ENCODE measurements around the gene IRAK4.

Gene IRAK4

GRCh38 chr12:43776498-43776897 is 17.7 kb downstream of the IRAK4 start:
- DNase-seq: peak; percentile 57

DNA sequence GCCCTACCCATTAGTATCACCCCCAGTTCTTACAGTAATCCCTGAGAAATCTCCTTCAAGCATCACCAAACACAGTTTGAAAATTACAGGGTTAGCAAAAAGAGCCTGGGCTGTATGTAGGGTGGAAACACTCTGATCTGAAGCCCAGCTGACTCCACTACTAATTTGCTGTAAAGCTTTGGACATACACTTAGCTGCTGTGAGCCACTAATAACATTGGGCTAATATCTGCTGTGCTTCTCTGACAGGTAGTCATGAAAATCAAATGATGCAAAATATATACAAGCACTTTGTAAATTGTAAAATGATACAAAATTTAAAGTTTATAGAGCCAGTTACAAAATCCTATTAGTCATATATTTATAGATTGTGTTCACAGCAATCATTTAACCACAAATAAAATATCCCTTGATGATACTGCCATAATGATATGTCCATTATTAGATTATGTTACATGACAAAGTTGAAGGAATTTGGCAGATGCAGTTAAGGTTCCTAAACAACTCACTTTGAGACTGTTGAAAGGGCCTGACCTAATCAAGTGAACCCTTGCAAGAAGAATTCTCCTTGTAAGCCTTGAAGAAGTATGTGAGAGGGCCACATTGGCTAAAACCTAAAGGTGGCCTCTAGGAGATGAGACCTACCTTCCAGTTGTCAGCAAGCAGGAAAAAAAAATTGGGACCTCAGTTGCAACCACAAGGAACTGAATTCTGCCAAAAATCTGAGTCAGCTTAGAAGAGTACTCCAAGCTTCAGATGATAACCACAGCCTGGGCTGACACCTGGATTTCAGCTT is 28.3 kb downstream of the IRAK4 start:
- DNase-seq: no peak

GRCh38 chr12:43789941-43790340 is 31.2 kb downstream of the IRAK4 start:
- DNase-seq: no peak

GRCh38 chr12:43795716-43796280 is 37.0 kb downstream of the IRAK4 start:
- DNase-seq: no peak

GRCh38 chr12:43797561-43798217 is 38.9 kb downstream of the IRAK4 start:
- no peak for DNase-seq

DNA sequence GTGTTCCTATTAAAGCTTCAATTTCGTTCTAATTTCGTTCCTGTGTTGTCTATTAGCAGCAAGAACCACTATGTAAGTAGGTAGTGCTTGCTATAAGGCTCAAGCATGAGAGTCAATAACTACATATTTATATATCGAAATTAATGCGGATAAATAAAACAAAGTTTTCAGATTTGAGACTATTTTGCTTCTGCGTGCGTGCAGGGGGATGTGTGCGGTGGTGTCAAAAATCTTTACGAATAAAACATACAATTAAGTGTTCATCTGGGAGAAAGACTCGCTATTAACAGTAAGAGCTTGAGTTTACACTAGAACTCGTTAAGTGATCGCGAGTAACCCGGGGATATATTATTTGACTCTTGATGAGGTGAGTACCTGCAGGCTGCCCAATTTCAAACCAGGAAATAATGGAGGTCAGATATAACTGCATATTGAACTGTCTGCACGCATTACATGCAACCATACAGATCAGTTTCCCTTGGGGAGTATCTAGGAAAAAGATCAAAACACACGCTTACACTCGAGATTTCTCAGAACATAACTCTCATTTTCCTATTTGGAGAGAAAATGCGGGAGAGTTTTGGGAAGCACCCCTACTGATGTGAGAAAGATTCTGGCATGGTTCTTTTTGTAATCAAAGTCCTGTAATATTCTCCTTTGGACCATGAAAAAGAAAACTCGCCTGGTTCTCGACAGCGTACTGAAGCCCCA is 46.6 kb downstream of the IRAK4 start:
- DNase-seq: peak; percentile 34

DNA sequence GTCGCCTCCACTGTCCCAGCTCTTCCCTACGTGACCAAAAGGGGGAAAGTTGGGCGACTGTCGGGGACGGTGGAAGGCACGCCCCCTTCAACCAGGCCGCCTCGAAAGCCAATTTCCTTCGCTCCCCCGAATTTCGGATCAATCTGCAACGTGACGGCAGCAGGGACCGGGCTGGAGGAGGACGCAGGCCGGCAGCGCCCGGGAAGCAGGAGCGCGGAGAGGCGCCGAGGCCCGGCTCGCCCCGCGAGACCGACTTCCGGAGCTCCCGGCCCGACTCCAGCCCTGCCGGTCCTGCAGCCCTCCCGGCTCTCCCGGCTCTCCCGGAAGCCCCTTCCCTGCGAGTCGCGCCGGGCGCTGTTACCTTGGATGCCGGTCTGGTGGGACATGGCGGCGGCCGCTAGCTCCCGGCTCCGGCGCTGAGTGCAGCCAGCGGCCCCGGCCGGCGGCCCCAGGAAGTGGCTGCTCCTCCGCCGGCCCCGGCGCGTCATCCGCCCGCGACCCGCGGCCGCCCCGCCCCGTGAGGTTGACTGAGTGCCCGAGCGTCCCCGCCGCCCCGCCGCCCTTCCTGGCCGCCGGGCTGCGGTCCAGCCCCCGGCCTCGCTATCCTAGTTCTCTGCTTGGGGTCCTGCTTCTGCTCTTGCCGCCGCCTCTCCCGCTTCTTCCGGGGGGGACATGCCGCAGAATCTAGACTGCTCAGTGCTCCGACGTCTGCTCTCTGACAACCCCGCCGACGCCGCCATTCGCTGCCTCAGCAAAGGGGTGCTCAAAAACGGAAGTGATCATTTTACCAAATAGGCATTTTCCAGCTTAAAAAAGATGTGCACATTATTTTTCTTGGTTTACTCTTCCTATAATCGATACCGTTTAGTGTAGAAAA is 47.3 kb downstream of the IRAK4 start, which contains the start of gene TWF1:
Gene TWF1, minus strand, starts transcription at position 458 of the 877 bp plus-strand sequence. Its CDS starts 72 bp downstream, at position 386.
- DNase-seq: peak; percentile 82

DNA sequence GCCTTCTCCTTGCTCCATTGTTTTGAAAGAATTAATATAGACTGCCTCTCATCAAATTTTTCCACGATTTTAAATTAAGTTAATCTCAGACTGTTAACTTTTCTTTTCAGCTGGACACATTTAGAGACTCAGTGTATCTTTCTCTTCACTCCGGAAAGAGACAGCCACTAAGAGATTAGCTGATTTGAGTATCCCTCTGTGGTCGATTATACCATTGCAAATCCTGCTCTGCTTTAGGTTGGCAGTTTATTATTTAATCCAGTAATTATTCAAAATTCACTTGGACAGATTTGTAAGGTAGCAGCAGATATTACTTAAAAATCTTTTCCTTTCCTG is 48.0 kb downstream of the IRAK4 start:
- no peak for DNase-seq

DNA sequence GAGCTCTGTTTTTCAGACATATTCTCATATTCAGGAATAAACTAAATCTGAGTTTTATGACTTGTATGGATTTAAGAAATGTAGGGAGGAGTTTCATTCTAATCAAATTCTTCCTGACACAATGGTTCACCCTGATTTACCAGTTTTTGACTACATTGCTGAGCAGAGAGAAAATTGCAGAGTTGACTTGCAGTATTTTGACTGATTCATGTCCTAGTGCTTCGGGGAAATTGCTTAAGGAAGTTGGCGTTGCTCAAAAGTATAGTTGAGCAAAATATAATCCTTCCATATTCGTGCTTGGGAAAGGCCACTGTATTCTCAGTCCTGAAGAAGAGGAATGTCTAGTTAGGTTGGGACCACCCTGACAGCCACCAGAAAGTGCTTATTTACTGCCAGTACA is 48.6 kb downstream of the IRAK4 start:
- no peak for DNase-seq

- no peak for DNase-seq
Measured at GRCh38 chr12:43812057-43812456, 53.3 kb downstream of the IRAK4 start.

DNA sequence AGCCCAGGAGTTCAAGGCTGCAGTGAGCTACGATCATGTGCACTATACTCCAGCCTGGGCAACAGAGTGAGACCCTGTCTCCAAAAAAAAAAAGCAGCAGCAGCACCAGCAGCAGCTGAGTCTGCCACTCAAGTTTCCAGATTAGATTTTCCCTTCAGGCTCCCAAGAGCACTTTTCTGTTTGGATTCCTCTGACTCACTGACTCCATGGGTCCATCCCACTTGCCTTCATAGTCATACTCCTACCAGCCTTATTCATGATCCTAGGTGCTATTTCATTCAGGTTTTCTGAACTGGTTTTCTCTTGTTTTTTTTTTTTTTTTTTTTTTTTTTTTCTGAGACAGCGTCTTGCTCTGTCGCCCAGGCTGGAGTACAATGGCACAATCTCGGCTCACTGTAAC is 54.2 kb downstream of the IRAK4 start:
- DNase-seq: no peak

DNA sequence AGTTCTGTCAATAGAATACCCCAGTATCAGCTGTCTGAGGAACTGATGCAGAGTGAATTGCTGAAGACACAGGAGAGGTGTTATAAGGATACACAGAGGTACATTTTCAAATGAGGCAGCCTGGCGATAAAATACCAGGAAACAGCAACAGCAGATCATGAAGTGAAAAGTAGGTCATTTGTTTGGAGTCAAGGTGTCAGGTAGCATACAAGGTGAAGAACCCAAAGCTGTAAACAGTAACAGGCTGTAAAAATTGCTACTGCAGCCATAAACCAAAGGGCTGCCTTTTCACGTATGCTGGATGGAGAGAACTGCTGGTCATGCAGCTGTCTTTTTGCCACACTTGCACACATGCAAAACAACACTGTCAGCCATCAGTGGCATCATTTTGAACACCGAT is 56.7 kb downstream of the IRAK4 start:
- no peak for DNase-seq

DNA sequence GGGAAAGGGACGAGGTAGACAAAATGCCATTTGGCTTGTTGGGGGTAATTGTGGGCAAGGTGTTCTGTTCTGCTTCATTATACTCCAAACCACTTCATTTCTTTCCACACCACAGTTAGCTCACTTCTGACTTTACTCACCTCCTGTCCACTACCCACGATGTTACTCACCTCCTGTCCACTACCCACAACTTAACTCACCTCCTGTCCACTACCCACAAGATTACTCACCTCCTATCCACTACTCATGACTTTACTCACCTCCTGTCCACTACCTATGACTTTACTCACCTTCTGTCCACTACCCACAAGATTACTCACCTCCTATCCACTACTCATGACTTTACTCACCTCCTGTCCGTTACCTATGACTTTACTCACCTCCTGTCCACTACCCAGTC is 57.4 kb downstream of the IRAK4 start:
- no peak for DNase-seq

DNA sequence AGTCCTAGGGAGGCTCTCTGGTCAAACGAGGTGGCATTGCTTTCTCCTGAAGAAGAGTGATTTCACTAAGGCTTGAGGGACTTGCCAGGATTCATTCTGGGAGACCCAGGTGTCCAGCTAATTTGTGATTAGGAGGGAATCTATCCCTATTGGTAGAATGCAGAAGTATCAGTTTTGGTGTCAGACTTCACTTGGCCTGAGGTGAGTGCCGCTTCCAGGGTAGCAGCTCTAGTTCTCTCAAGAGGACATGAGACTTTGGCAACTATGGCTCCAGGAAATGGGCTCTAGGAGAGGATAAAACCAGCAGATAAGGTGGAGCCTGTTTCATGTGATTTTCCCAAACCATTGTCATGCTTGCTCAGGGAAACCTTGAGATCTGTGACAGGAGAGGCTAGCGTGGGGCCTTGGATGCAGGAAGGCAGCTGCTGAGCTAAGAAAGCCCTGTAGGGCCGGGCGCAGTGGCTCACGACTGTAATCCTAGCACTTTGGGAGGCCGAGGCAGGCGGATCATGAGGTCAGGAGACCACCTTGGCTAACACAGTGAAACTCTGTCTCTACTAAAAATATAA is 65.5 kb downstream of the IRAK4 start:
- no peak for DNase-seq

DNA sequence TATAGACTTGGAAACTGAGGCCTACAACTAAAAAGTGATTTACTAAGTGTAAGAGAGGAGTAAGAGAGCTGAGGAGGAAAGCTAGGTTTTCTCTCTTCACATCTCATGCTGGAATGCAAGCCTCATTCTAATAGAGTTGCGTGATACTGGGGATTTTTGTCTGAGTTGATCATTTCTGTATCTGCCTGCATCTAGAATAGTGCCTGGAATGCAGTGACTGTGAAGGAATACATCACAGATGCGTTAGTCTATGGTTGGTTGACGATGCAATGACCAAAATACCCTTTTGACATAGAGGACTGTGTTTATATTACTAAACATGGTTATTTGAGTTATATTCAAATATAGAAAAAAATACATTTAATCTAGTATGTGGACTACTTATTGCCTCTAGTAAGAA is 67.9 kb downstream of the IRAK4 start:
- DNase-seq: no peak

GRCh38 chr12:43827093-43827492 is 68.3 kb downstream of the IRAK4 start:
- no peak for DNase-seq

DNA sequence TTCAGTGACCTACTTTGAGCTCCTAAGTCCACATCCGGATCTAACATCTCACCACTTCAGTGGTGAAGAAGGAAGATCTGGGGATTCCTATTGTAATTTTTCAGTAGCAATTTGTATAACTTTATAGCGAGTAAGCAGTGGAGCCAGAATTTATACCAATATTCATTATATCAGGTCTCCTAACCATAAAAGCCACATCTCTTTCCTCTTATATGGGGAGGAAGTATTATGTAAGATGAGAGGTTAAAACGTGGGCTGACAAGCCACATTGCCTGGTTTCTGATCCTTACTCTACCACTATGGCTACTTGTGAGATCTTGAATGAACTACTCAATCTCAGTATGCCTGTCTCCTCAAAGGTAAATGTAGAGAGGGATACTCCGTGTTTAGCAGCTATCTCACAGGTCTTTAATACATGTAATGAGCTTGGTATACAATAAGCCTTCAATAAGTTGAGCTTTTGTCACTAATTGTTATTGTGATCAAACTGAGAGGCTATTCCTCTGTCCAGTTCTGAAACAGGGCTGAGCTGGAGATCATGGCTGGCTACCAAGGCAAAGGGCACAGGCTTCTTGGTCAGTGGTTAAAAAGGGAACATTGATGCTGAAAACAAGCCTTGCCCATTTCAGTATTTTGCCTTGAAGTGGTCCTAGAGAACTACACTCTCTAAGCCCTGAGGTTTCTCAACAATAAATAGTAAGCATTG is 73.9 kb downstream of the IRAK4 start:
- DNase-seq: peak; percentile 41

- no peak for DNase-seq
Measured at GRCh38 chr12:43835264-43835655, 76.5 kb downstream of the IRAK4 start.

DNA sequence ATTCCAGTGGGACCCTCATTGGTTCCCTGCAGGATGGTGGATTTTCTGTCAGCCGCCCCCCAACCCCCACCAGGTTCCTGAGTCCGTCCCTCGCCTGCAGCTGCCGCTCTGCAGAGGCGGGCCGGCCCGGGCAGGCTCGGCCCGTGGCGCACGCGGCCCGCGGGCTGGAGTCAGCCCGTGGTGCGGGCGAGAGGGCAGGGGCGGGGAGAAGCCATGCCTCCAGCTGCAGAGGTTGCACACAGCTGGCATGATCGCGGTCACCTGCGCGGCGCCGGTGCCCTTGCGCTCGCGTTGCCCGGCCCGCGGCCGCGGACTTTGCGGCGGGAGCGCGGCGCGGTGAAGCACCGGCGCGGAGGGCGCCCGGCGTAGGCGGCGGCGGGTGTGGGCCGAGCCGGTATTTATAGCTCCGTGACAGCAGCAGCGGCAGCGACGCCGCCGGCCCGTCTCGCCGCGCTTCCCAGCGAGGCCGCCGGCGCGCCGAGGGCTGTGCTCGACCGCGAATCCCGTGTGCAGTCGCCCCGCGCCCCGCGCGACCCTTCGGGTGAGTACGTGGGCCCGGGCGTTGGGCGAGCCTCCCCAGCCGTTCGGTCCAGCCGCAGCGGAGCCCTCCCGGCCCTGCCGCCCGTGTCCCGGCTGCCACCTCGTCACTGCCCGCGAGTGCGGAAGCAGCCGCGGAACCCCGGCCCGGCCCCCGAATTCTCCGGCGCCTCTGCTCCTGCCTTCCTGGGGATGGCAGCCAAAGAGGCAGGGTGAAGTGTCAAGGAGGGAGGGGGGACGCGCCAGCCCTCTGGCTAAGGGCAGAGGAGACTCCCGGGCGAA is 77.1 kb downstream of the IRAK4 start, which contains the start of gene TMEM117:
Gene TMEM117, plus strand, starts transcription at position 426 of the 819 bp plus-strand sequence.
- peak; percentile 65 for DNase-seq

GRCh38 chr12:43836475-43836989 is 77.8 kb downstream of the IRAK4 start:
- DNase-seq: peak; percentile 20

Measured in CD4-positive, alpha-beta T cell treated with Interleukin-17A for 1 hour (primary cell).